ENCODE measurements around the gene CXCL13.

CXCL13 gene

GRCh38 chr4:77591532-77591931, 14.1 kb upstream of the CXCL13 start:
- no peak for TF ChIP-seq ZNF274 (IDR thresholded peaks at IDR 0.05; ENCODE audit: low read depth, low read length)
- H3K4me3 ChIP-seq (ENCODE audit: low read length), result no peak overlapping the region

- no peak for TF ChIP-seq ZNF274 (IDR thresholded peaks at IDR 0.05; ENCODE audit: low read depth, low read length)
- H3K4me3 ChIP-seq (ENCODE audit: low read length), result no peak overlapping the region
Measured at GRCh38 chr4:77593101-77593500, 12.5 kb upstream of the CXCL13 start.

- no peak overlapping the region for H3K4me3 ChIP-seq (ENCODE audit: low read length)
- TF ChIP-seq ZNF274 (IDR thresholded peaks at IDR 0.05; ENCODE audit: low read depth, low read length), result no peak
Measured at GRCh38 chr4:77593993-77594392, 11.6 kb upstream of the CXCL13 start.

- H3K4me3 ChIP-seq (ENCODE audit: low read length), result no peak overlapping the region
Measured at GRCh38 chr4:77595364-77595973, 10.2 kb upstream of the CXCL13 start.

GRCh38 chr4:77599378-77599777, 6.2 kb upstream of the CXCL13 start:
- H3K4me3 ChIP-seq (ENCODE audit: low read length), result no peak overlapping the region
- no peak for TF ChIP-seq ZNF274 (IDR thresholded peaks at IDR 0.05; ENCODE audit: low read depth, low read length)

More at GRCh38 chr4:77595364-77595973, 10.2 kb upstream of the CXCL13 start:
- no peak for TF ChIP-seq ZNF274 (IDR thresholded peaks at IDR 0.05; ENCODE audit: low read depth, low read length)

- TF ChIP-seq ZNF274 (IDR thresholded peaks at IDR 0.05; ENCODE audit: low read depth, low read length), result no peak
- H3K4me3 ChIP-seq (ENCODE audit: low read length), result no peak overlapping the region
Measured at GRCh38 chr4:77600521-77601451, 4.8 kb upstream of the CXCL13 start.

- TF ChIP-seq ZNF274 (IDR thresholded peaks at IDR 0.05; ENCODE audit: low read depth, low read length), result no peak
- H3K4me3 ChIP-seq (ENCODE audit: low read length), result no peak overlapping the region
Measured at GRCh38 chr4:77601614-77602187, 3.9 kb upstream of the CXCL13 start.

GRCh38 chr4:77613267-77613666, 7.6 kb downstream of the CXCL13 start:
- H3K4me3 ChIP-seq (ENCODE audit: low read length), result no peak overlapping the region
- no peak for TF ChIP-seq ZNF274 (IDR thresholded peaks at IDR 0.05; ENCODE audit: low read depth, low read length)

- no peak for TF ChIP-seq ZNF274 (IDR thresholded peaks at IDR 0.05; ENCODE audit: low read depth, low read length)
- no peak overlapping the region for H3K4me3 ChIP-seq (ENCODE audit: low read length)
Measured at GRCh38 chr4:77615153-77615552, 9.5 kb downstream of the CXCL13 start.

- no peak for TF ChIP-seq ZNF274 (IDR thresholded peaks at IDR 0.05; ENCODE audit: low read depth, low read length)
- H3K4me3 ChIP-seq (ENCODE audit: low read length), result no peak overlapping the region
Measured at GRCh38 chr4:77617203-77617602, 11.6 kb downstream of the CXCL13 start.

- no peak overlapping the region for H3K4me3 ChIP-seq (ENCODE audit: low read length)
- TF ChIP-seq ZNF274 (IDR thresholded peaks at IDR 0.05; ENCODE audit: low read depth, low read length), result no peak
Measured at GRCh38 chr4:77618383-77619241, 13.0 kb downstream of the CXCL13 start.

GRCh38 chr4:77619408-77619807, 13.8 kb downstream of the CXCL13 start:
- no peak for TF ChIP-seq ZNF274 (IDR thresholded peaks at IDR 0.05; ENCODE audit: low read depth, low read length)
- H3K4me3 ChIP-seq (ENCODE audit: low read length), result no peak overlapping the region

GRCh38 chr4:77621254-77621653, 15.6 kb downstream of the CXCL13 start:
- TF ChIP-seq ZNF274 (IDR thresholded peaks at IDR 0.05; ENCODE audit: low read depth, low read length), result no peak
- no peak overlapping the region for H3K4me3 ChIP-seq (ENCODE audit: low read length)

GRCh38 chr4:77623091-77623490, 17.5 kb downstream of the CXCL13 start:
- no peak for TF ChIP-seq ZNF274 (IDR thresholded peaks at IDR 0.05; ENCODE audit: low read depth, low read length)
- H3K4me3 ChIP-seq (ENCODE audit: low read length), result no peak overlapping the region

Measured in GM08714 (cell line).